GM23338 (cell line): ENCODE results near the gene UAP1.

ENCODE experiments used
- CTCF ChIP-seq, 2 experiments: fragments of 200-600 bp in 1 of 2; sonication (generic) in 1 of 2; conservative IDR thresholded peaks; 2 replicates each; pipeline versions ENCODE4 v1.5.1 to v1.6.1; 2016 to 2017; ENCODE audit warnings: antibody characterized with exemption in 2 of 2, low read depth in 2 of 2, mild to moderate bottlenecking in 2 of 2, moderate library complexity in 1 of 2
- EZH2 ChIP-seq: fragments of 200-600 bp; sonication (generic); IDR thresholded peaks from one replicate; pipeline ENCODE4 v1.8.0; 2017; ENCODE audit warnings: antibody characterized with exemption, mild to moderate bottlenecking, low read depth; ENCODE audit not compliant: unreplicated experiment
- TF ChIP-seq, protein P1 (sequence below): IDR thresholded peaks from one replicate; pipeline ENCODE4 v1.6.1; 2018; ENCODE audit warnings: antibody characterized with exemption; ENCODE audit not compliant: unreplicated experiment

DNA sequence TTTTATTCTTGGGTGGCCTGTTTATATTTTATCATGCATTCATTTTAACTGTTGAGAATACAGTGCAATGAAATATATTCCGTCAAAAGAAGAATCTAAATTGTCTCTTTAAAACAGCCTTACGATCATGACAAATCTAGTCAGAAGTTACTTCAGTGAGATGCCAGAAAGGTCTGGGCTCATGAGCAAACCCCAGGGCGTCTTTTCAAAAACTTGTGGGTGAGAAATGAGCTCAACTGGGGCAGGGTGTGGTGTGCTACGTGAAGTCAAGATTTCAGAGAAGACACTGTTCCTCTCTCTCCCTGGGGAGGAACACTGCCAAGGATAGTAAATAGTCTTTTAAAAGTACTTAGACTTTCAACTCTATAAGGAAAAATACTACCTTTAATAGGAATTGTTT, 13.4 kb upstream of the UAP1 start:
- no peak for TF ChIP-seq EZH2
- no peak for TF ChIP-seq CTCF (conservative IDR thresholded peaks at IDR 0.05; ENCODE audit: low read depth in 2 of 2)
- TF ChIP-seq, protein P1, sequence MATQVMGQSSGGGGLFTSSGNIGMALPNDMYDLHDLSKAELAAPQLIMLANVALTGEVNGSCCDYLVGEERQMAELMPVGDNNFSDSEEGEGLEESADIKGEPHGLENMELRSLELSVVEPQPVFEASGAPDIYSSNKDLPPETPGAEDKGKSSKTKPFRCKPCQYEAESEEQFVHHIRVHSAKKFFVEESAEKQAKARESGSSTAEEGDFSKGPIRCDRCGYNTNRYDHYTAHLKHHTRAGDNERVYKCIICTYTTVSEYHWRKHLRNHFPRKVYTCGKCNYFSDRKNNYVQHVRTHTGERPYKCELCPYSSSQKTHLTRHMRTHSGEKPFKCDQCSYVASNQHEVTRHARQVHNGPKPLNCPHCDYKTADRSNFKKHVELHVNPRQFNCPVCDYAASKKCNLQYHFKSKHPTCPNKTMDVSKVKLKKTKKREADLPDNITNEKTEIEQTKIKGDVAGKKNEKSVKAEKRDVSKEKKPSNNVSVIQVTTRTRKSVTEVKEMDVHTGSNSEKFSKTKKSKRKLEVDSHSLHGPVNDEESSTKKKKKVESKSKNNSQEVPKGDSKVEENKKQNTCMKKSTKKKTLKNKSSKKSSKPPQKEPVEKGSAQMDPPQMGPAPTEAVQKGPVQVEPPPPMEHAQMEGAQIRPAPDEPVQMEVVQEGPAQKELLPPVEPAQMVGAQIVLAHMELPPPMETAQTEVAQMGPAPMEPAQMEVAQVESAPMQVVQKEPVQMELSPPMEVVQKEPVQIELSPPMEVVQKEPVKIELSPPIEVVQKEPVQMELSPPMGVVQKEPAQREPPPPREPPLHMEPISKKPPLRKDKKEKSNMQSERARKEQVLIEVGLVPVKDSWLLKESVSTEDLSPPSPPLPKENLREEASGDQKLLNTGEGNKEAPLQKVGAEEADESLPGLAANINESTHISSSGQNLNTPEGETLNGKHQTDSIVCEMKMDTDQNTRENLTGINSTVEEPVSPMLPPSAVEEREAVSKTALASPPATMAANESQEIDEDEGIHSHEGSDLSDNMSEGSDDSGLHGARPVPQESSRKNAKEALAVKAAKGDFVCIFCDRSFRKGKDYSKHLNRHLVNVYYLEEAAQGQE: no peak
